ENCODE measurements around the gene NAA25.
"Not testable (repeated sequence)": the region's sequence is repeated elsewhere in the genome, so short reads cannot be mapped to it uniquely, and the experiment has no call there.

The NAA25 gene

GRCh38 chr12:112061137-112061536 lies 47.4 kb downstream of the NAA25 start:
- no peak for DNase-seq (ENCODE audit: low read depth)

GRCh38 chr12:112049351-112049750 lies 59.2 kb downstream of the NAA25 start:
- no peak for DNase-seq (ENCODE audit: low read depth)

GRCh38 chr12:112046003-112046402 lies 62.6 kb downstream of the NAA25 start:
- DNase-seq (ENCODE audit: low read depth), result no peak

GRCh38 chr12:112036614-112037013 lies 72.0 kb downstream of the NAA25 start:
- not testable (repeated sequence) for DNase-seq (ENCODE audit: low read depth)

- DNase-seq (ENCODE audit: low read depth), result no peak
Observed at GRCh38 chr12:112035219-112035785, 73.3 kb downstream of the NAA25 start.

- no peak for DNase-seq (ENCODE audit: low read depth)
Observed at GRCh38 chr12:112032292-112032691, 76.3 kb downstream of the NAA25 start.

- no peak for DNase-seq (ENCODE audit: low read depth)
Observed at GRCh38 chr12:112031472-112031871, 77.1 kb downstream of the NAA25 start.

- no peak for DNase-seq (ENCODE audit: low read depth)
Observed at GRCh38 chr12:112029301-112029700, 79.3 kb downstream of the NAA25 start.

- DNase-seq (ENCODE audit: low read depth), result no peak
Observed at GRCh38 chr12:112025808-112026375, 82.7 kb downstream of the NAA25 start.

- DNase-seq (ENCODE audit: low read depth), result no peak
Observed at GRCh38 chr12:112023759-112024396, 84.7 kb downstream of the NAA25 start.

GRCh38 chr12:112022241-112023016 lies 86.2 kb downstream of the NAA25 start:
- DNase-seq (ENCODE audit: low read depth), result no peak

- DNase-seq (ENCODE audit: low read depth), result no peak
Observed at GRCh38 chr12:112020947-112021457, 87.6 kb downstream of the NAA25 start.

- DNase-seq (ENCODE audit: low read depth), result peak; percentile 58
Observed at GRCh38 chr12:112018571-112019237, 89.9 kb downstream of the NAA25 start.

- DNase-seq (ENCODE audit: low read depth), result no peak
Observed at GRCh38 chr12:112017041-112017440, 91.5 kb downstream of the NAA25 start.

GRCh38 chr12:112015938-112016337 lies 92.6 kb downstream of the NAA25 start:
- no peak for DNase-seq (ENCODE audit: low read depth)

GRCh38 chr12:112013601-112014402 lies 94.8 kb downstream of the NAA25 start:
- DNase-seq (ENCODE audit: low read depth), result peak; percentile 41

- peak; percentile 90 for DNase-seq (ENCODE audit: low read depth)
Observed at GRCh38 chr12:112012775-112013600, 95.6 kb downstream of the NAA25 start, which contains the start of the genes ERP29 and TMEM116. Gene ERP29 (plus strand): TSS chr12:112013426. CDS start chr12:112013466, 40 bp downstream. Gene TMEM116 (minus strand): TSS chr12:112013165. CDS start chr12:112005270, 7,895 bp downstream.

GRCh38 chr12:112011685-112012084 lies 96.9 kb downstream of the NAA25 start:
- DNase-seq (ENCODE audit: low read depth), result no peak

GRCh38 chr12:112010415-112011344 lies 97.9 kb downstream of the NAA25 start:
- no peak for DNase-seq (ENCODE audit: low read depth)

Measured in non-pigmented ciliary epithelial cell (primary cell).